Middle frontal gyrus (tissue), 1 donor: ENCODE results near the gene FTSJ1.

Experiments used
- DNase-seq: peaks from one replicate; pipeline ENCODE4 v3.0.0-alpha.2; 2015; ENCODE audit warnings: low spot score; ENCODE audit errors: extremely low spot score

Gene FTSJ1

GRCh38 chrX:48470110-48470832, 5.7 kb upstream of the FTSJ1 start, which contains the start of gene SLC38A5:
Gene SLC38A5, minus strand, starts transcription at chrX:48470260. Its CDS starts 2,336 bp downstream, at chrX:48467924.
- DNase-seq = no peak

DNA sequence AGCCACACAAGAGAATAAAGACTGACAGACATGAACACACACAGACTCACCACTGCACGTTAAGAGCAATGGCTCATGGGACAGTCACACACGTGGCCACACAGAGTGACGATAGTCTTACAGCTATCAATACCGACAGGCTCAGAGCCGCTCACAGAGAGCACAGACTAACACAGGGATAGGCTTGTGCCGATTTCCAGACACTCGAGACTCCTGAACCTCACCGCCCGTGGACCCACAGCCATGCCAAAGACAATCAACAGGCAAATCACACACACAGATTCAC, 5.2 kb upstream of the FTSJ1 start:
- no peak for DNase-seq

DNA sequence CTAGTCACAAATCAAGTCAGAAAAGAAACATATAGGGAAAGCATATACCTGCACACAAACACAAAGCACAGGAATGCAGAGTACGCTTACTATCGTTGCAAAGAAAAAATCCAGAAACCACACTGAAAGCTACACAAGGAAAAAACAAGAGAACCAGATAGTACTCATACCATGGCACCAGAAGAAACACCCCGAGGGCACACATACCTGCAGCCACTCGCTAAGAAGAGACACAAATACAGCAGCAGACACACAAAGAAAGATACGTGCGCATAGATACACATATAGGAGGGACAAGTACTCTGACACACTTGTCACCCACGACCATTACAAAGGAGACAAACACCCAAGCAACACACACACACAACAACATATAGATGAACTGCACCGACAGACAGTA, 4.5 kb upstream of the FTSJ1 start:
- no peak for DNase-seq

DNA sequence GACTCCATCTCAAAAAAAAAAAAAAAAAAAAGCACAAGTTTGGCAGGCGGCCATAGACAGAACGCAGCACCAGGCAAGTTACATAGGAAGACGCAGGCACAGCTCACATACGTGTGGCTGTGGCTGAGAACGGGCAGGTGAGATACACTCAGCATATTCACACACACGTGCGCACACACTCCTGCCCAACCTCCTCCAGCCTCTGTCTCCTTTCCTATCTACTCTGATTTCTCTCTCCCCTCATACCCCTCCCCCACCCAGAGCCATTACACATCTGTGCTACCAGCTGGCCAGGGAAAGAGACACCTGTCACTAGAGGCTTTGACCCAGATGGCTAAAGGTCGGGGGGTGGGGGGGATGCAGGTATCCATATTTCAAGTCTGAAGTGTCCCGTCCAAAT, 3.8 kb upstream of the FTSJ1 start:
- no peak for DNase-seq

- no peak for DNase-seq
Measured at GRCh38 chrX:48472851-48473703, 2.9 kb upstream of the FTSJ1 start.

- DNase-seq = no peak
Measured at GRCh38 chrX:48473704-48473990, 2.4 kb upstream of the FTSJ1 start.

- DNase-seq = no peak
Measured at GRCh38 chrX:48474127-48474526, 1.9 kb upstream of the FTSJ1 start.

DNA sequence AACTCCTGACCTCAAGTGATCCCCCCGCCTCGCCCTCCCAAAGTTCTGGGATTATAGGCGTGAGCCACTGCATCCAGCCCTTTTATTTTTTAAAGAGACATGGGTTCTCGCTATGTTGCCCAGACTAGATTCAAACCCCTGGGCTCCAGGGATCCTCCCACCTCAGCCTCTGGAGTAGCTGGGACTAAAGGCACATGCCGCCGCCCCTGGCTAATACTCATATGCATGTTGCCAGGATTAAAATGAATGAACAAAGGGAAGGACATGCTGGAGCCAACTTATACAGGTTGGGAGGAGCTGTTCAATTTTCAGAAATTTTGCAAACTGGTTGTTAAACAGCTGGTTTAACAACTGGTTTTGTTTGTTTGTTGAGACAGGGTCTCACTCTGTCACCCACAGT, 1.4 kb upstream of the FTSJ1 start:
- no peak for DNase-seq

DNA sequence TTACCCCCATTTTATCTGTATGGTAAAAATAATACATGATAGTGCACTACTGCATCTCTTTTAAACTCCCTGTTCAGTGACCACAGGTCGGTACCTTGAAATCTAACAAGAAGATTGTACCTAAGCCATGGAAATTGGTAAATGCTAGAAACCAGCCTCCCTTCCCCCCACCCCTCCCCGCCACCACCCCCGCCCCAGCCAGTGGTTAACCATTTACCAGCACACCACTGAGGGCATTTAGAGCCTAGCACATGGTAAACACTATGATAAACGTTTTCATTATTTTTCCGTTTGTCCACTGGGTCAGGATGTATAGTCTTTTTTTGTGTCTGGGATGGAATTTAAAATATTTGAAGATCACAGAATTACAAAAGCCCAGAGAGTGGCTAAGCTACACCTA, 703 bp upstream of the FTSJ1 start:
- DNase-seq = no peak

DNA sequence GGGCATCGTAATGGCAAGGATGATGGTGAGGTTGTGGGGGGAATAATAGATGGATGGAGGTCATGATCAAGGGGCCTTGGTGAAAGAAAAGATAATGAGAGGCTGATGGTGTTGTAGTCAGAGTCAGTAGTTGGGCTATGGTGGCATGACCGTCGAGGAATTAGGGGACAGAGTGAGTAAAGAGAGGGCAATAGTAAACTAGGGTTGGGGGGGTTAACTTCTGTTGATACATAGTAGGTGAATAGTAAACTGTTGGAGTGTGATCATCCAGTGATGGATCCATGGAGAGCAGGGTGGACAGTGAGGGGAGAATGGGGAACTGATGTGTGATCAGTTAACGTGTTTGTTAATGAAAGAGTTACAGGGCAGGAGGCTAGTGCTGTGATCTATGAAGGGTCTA, 920 bp downstream of the FTSJ1 start:
- no peak for DNase-seq

DNA sequence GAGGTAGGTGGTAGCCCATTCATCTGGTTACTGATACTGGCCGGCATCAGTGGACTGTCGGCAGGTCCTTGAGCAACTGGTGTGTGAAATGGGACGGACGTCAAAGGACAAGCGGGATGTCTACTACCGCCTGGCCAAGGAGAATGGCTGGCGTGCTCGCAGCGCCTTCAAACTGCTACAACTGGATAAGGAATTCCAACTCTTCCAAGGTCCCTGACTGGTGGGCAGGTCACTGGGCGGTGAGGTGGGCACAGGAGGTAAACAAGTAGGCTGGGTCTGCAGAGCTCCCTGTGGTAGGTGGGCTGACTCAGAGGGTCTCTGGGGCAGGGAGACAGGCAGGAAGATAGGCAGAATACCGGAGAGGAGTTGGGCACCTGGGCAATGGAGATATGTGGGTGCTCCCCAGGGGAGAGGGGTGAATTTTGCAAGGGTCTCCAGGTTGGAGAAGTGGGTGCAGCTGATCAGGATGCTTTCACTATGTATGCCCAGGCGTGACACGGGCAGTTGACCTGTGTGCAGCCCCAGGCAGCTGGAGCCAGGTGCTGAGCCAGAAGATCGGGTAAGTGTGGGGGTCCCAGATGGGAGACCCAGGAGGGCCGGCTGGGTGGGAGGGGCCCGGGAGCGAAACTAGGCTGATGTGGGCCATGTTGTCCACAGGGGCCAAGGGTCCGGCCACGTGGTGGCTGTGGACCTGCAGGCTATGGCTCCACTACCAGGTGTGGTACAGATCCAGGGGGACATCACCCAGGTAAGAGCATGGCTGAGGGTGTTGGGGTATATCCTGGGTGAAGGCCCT, 2.2 kb downstream of the FTSJ1 start:
- DNase-seq = no peak

GRCh38 chrX:48478806-48479205, 2.8 kb downstream of the FTSJ1 start:
- DNase-seq = no peak

- DNase-seq = no peak
Measured at GRCh38 chrX:48480142-48480541, 4.1 kb downstream of the FTSJ1 start.

GRCh38 chrX:48480583-48480982, 4.6 kb downstream of the FTSJ1 start:
- no peak for DNase-seq

- no peak for DNase-seq
Measured at GRCh38 chrX:48482526-48482925, 6.5 kb downstream of the FTSJ1 start.

DNA sequence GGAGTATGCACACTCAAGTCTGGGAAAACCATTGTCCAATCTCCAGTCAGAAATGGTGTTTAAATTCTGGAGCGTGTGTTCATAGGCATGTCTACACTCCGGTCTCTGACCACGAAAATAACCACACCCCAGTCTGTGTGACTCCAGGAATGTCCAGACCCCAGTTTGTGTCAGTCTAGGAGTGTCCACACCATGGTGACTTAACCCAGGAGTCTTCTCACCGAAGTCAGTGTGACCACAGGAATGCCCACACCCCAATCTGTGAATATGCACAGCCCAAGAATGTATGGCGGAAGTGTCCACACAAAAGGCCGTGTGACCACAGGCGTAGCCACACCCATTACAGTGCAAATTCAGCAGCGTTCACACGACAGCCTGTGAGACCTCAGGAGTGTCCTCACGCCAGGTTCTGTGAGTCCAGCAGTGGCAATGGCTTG, 11.4 kb downstream of the FTSJ1 start:
- no peak for DNase-seq

DNA sequence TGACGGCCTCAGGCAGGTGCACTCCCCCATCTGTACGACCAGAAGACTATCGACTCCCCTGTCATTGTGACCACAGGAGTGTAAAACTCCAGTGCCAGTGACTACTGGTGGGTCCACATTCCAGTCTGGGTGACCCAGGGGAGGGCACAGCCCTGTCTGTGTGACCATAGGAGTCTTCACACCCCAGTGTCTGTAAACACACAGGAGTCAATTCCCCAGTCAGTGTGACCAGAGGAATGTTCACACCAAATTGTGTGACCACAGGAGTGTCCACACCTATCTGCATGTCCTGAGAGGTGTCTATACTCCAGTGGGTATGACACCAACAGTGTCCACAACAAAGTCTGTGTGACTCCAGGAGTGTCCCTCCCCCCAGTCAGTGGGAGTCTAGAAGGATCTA, 12.0 kb downstream of the FTSJ1 start:
- no peak for DNase-seq

DNA sequence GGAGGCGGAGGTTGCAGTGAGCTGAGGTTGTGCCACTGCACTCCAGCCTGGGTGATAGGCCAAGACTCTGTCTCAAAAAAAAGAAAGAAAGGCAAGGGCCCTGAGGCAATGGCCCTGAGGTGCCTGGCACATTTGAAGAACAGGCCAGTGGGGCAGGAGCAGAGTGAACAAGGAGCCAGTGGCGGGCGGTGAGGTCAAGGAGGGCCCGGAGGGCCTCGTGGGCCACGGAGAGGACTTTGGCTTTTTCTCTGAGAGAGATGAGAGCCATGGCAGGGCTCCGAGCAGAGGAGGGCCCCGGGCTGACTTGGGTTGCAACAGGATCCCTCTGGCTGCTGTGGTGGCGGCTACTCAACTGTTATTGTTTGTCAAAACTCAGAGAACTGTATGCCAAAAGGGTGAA, 13.3 kb downstream of the FTSJ1 start:
- no peak for DNase-seq

GRCh38 chrX:48489892-48490291, 13.9 kb downstream of the FTSJ1 start:
- DNase-seq = no peak

GRCh38 chrX:48490661-48491060, 14.7 kb downstream of the FTSJ1 start:
- no peak for DNase-seq

DNA sequence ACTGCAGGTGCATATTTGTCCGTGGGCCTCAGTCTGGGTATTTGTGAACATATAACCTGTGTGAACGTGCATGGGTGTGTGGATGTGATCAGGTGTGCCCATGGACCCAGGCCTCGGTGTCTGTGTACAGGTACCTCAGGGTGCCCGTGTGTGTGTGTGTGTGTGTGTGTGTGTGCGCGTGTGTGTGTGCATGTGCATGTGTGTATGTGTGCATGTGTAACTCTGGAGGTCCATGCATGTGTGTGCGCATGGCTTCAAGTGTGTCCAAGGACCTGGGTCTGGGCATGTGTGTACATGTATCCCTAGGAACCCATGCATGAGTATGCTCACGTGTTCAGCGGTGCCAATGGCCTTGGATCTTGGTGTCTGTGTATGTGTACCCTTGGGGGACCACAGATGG, 15.8 kb downstream of the FTSJ1 start:
- DNase-seq = no peak

DNA sequence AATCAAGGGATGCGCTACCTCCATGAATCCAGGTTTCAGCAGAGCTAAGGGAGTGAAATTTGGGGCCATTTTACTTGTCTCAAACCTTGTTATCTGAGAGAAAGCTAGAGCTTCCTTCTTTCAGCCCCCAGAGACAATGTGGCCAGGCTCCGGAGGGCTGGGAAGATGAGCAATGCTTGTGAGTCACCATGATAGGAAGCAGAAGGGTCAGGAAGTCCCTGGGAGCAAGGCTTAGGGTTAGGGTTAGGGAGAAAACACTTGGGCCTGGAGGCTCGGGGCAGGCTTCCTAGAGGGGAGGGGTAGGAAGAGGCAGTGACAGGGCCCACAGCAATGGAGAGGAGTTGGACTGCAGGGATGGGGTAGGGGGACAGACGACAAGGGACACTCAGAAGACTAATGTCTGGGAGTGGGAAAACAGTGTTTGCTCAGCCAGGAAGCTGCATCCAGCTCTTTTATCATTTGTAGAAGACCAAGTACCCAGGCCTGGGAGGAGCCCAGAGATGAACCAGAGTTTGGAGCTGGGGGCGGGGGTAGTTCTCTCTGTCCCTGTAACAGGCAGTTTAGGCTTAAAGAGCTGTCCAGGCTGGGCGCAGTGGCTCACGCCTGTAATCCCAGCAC, 16.4 kb downstream of the FTSJ1 start:
- no peak for DNase-seq
